ENCODE measurements around the gene CDKN2D.

DNA sequence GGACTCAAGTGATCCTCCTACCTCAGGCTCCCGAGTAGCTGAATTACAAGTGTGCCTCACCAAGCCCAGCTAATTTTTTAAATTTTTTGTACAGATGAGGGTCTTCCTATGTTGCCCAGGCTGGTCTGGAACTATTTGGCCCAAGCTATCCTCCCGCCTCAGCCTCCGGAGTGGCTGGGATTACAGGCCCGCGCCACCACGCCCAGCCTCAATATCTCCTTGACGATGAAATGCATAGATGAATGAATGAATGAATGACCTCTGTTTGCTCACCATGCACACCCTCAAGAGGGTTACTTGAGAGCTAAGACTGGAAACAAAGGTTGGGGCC is 33.2 kb upstream of the CDKN2D start:
- TF ChIP-seq, protein P1, sequence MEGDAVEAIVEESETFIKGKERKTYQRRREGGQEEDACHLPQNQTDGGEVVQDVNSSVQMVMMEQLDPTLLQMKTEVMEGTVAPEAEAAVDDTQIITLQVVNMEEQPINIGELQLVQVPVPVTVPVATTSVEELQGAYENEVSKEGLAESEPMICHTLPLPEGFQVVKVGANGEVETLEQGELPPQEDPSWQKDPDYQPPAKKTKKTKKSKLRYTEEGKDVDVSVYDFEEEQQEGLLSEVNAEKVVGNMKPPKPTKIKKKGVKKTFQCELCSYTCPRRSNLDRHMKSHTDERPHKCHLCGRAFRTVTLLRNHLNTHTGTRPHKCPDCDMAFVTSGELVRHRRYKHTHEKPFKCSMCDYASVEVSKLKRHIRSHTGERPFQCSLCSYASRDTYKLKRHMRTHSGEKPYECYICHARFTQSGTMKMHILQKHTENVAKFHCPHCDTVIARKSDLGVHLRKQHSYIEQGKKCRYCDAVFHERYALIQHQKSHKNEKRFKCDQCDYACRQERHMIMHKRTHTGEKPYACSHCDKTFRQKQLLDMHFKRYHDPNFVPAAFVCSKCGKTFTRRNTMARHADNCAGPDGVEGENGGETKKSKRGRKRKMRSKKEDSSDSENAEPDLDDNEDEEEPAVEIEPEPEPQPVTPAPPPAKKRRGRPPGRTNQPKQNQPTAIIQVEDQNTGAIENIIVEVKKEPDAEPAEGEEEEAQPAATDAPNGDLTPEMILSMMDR (IDR thresholded peaks at IDR 0.05; ENCODE audit: low read depth, low read length, poor library complexity, severe bottlenecking): no peak
- TF ChIP-seq EZH2phosphoT487 (IDR thresholded peaks at IDR 0.05; ENCODE audit: borderline replicate concordance, low read length): no peak

All from DOHH2 (cell line).